ENCODE measurements around the gene C14orf119. TPM values are rescaled to one million over a fixed set of nuclear protein-coding genes. Genes with fewer than 3 reads are reported as not detected.

The C14orf119 gene
- total RNA-seq, 1 donor from 2014 or later = 27.5 TPM

- DNase-seq (ENCODE audit: low read depth) = no peak
- no peak overlapping the region for H3K4me3 ChIP-seq (ENCODE audit: low read depth, low read length)
- no peaks in the 10 kb centered on the region for H3K27me3 ChIP-seq (ENCODE audit: control insufficient read depth, insufficient read depth, low read length)
- no peaks in the 10 kb centered on the region for H3K36me3 ChIP-seq (ENCODE audit: control insufficient read depth, insufficient read depth, low read length)
- TF ChIP-seq CTCF (IDR thresholded peaks at IDR 0.05; ENCODE audit: insufficient read depth, low read length, poor library complexity, severe bottlenecking) = no peak
Observed at GRCh38 chr14:23131482-23131881, 36.2 kb downstream of the C14orf119 start.

- DNase-seq (ENCODE audit: low read depth) = no peak
- Histone ChIP-seq H3K36me3 (ENCODE audit: control insufficient read depth, insufficient read depth, low read length) (no peaks in the 10 kb centered on the region), H3K4me3 (ENCODE audit: low read depth, low read length) (no peak overlapping the region), H3K27me3 (ENCODE audit: control insufficient read depth, insufficient read depth, low read length) (no peaks in the 10 kb centered on the region)
- no peak for TF ChIP-seq CTCF (IDR thresholded peaks at IDR 0.05; ENCODE audit: insufficient read depth, low read length, poor library complexity, severe bottlenecking)
Observed at GRCh38 chr14:23132970-23133369, 37.7 kb downstream of the C14orf119 start.

GRCh38 chr14:23136566-23137133, 41.3 kb downstream of the C14orf119 start:
- no peaks in the 10 kb centered on the region for H3K27me3 ChIP-seq (ENCODE audit: control insufficient read depth, insufficient read depth, low read length)
- no peak for TF ChIP-seq CTCF (IDR thresholded peaks at IDR 0.05; ENCODE audit: insufficient read depth, low read length, poor library complexity, severe bottlenecking)
- no peaks in the 10 kb centered on the region for H3K36me3 ChIP-seq (ENCODE audit: control insufficient read depth, insufficient read depth, low read length)
- H3K4me3 ChIP-seq (ENCODE audit: low read depth, low read length) = no peak overlapping the region
- no peak for DNase-seq (ENCODE audit: low read depth)

GRCh38 chr14:23137192-23137812, 42.0 kb downstream of the C14orf119 start:
- no peak for DNase-seq (ENCODE audit: low read depth)
- H3K4me3 ChIP-seq (ENCODE audit: low read depth, low read length) = no peak overlapping the region
- TF ChIP-seq CTCF (IDR thresholded peaks at IDR 0.05; ENCODE audit: insufficient read depth, low read length, poor library complexity, severe bottlenecking) = no peak
- H3K27me3 ChIP-seq (ENCODE audit: control insufficient read depth, insufficient read depth, low read length) = no peaks in the 10 kb centered on the region
- H3K36me3 ChIP-seq (ENCODE audit: control insufficient read depth, insufficient read depth, low read length) = no peaks in the 10 kb centered on the region

GRCh38 chr14:23137813-23138535, 42.7 kb downstream of the C14orf119 start:
- DNase-seq (ENCODE audit: low read depth) = no peak
- TF ChIP-seq CTCF (IDR thresholded peaks at IDR 0.05; ENCODE audit: insufficient read depth, low read length, poor library complexity, severe bottlenecking) = no peak
- no peak overlapping the region for H3K4me3 ChIP-seq (ENCODE audit: low read depth, low read length)
- H3K27me3 ChIP-seq (ENCODE audit: control insufficient read depth, insufficient read depth, low read length) = no peaks in the 10 kb centered on the region
- H3K36me3 ChIP-seq (ENCODE audit: control insufficient read depth, insufficient read depth, low read length) = no peaks in the 10 kb centered on the region
